Measurements from ENCODE around the gene GPC5.

Gene GPC5

DNA sequence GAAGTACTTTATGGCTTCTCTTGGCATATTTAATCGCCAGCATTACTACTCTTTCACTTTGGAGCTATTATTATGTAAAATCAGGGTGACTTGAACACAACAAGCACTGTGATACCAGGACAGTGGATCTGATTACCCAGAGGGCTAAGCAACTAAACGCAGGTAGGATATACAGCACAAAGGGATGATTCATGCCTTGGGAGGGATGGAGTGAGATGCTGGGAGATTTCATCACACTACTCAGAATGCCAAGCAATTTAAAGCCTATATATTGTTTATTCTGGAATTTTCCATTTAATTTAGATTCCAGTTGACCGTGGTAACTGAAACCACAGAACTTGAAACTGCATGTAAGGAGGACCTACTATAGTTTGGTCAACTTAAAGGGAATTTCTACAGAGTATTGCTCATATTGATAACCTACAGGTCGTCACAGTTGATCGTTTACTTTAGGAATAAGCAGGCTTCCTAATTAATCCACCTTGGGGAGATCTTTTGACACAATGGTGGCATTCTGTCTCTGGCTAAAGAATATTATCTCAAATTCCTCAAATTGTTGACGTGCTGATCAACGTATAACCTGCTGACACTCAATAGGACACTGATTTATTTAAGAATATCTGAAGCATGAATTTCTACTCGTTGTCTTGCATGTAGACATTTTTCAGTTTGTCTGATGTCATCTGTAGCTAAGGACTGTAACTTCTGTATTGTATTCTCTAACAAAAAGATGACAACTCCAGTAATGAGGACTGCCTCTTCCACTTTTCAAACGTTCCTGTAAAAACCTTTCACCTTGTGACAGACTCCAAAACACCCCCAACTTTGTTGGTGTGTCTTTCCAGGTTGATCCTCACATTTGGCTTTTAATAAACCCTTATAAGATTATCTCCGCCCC lies 254.2 kb downstream of the GPC5 start:
- H3K9ac ChIP-seq (ENCODE audit: insufficient read length, low read depth): no peak overlapping the region
- H3K4me1 ChIP-seq (ENCODE audit: insufficient read depth, insufficient read length): no peaks in the 10 kb centered on the region
- DNase-seq (ENCODE audit: low read depth, low spot score): peak; percentile 2
- H3K27me3 ChIP-seq (ENCODE audit: insufficient read depth, insufficient read length): no peaks in the 10 kb centered on the region
- no peak for TF ChIP-seq SUZ12 (IDR thresholded peaks at IDR 0.05; ENCODE audit: extremely low read depth, insufficient read depth, insufficient read length)
- no peak for TF ChIP-seq YY1 (IDR thresholded peaks at IDR 0.05; ENCODE audit: insufficient read depth, insufficient read length)
- TF ChIP-seq ZNF274 (IDR thresholded peaks at IDR 0.05; ENCODE audit: low read depth, low read length): no peak
- H3K9me3 ChIP-seq (ENCODE audit: insufficient read depth, low read length): no peaks in the 10 kb centered on the region
- no peak overlapping the region for H3K4me3 ChIP-seq (ENCODE audit: insufficient read length, low read depth)
- no peaks in the 10 kb centered on the region for H3K36me3 ChIP-seq (ENCODE audit: insufficient read depth, insufficient read length, low read length)

DNA sequence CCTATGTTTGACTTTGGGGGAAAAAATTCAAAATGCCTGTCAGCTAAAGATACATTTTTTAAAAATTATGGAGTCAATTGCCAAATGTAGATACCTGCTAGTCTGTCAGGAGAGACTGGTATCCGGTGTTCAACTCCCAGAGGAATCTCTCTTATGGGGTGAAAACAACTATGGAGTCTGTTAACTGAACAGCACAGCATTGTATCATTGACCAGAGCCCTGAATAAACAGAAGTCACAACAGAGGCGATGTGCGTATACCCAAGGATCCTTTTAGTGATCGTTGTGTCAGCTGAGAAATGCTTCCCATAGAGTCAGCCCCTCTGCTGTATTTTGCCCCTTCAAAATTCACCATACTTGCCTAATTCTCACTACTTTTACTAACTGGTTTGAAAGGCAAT lies 257.3 kb downstream of the GPC5 start:
- Histone ChIP-seq H3K9ac (ENCODE audit: insufficient read length, low read depth) (no peak overlapping the region), H3K4me3 (ENCODE audit: insufficient read length, low read depth) (no peak overlapping the region), H3K27me3 (ENCODE audit: insufficient read depth, insufficient read length) (no peaks in the 10 kb centered on the region), H3K36me3 (ENCODE audit: insufficient read depth, insufficient read length, low read length) (no peaks in the 10 kb centered on the region), H3K9me3 (ENCODE audit: insufficient read depth, low read length) (no peaks in the 10 kb centered on the region), H3K4me1 (ENCODE audit: insufficient read depth, insufficient read length) (no peaks in the 10 kb centered on the region)
- DNase-seq (ENCODE audit: low read depth, low spot score): no peak
- TF ChIP-seq SUZ12 (IDR thresholded peaks at IDR 0.05; ENCODE audit: extremely low read depth, insufficient read depth, insufficient read length): no peak
- TF ChIP-seq YY1 (IDR thresholded peaks at IDR 0.05; ENCODE audit: insufficient read depth, insufficient read length): no peak
- no peak for TF ChIP-seq ZNF274 (IDR thresholded peaks at IDR 0.05; ENCODE audit: low read depth, low read length)

DNA sequence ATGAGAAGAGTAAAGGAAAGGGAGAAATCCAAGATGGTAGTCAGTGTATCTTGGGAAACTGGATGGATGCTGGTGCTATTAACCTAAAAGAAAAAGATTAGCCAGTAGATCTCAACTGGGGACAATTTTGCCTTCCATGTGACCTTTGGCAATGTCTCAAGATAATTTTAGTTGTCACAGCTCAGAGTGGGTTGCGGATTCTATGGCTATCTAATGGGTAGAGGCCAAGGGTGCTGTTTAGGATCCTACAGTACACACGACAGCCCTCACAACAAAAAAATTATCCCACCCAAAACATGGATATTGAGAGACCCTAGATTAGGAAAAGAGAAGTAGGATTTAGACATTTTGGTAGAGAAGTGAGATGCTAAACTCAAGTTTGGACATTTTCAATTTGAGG lies 258.9 kb downstream of the GPC5 start:
- Histone ChIP-seq H3K9ac (ENCODE audit: insufficient read length, low read depth) (no peak overlapping the region), H3K27me3 (ENCODE audit: insufficient read depth, insufficient read length) (no peaks in the 10 kb centered on the region), H3K4me1 (ENCODE audit: insufficient read depth, insufficient read length) (no peaks in the 10 kb centered on the region), H3K9me3 (ENCODE audit: insufficient read depth, low read length) (no peaks in the 10 kb centered on the region), H3K36me3 (ENCODE audit: insufficient read depth, insufficient read length, low read length) (no peaks in the 10 kb centered on the region), H3K4me3 (ENCODE audit: insufficient read length, low read depth) (no peak overlapping the region)
- TF ChIP-seq YY1 (IDR thresholded peaks at IDR 0.05; ENCODE audit: insufficient read depth, insufficient read length) (no peak), ZNF274 (IDR thresholded peaks at IDR 0.05; ENCODE audit: low read depth, low read length) (no peak), SUZ12 (IDR thresholded peaks at IDR 0.05; ENCODE audit: extremely low read depth, insufficient read depth, insufficient read length) (no peak)
- no peak for DNase-seq (ENCODE audit: low read depth, low spot score)

DNA sequence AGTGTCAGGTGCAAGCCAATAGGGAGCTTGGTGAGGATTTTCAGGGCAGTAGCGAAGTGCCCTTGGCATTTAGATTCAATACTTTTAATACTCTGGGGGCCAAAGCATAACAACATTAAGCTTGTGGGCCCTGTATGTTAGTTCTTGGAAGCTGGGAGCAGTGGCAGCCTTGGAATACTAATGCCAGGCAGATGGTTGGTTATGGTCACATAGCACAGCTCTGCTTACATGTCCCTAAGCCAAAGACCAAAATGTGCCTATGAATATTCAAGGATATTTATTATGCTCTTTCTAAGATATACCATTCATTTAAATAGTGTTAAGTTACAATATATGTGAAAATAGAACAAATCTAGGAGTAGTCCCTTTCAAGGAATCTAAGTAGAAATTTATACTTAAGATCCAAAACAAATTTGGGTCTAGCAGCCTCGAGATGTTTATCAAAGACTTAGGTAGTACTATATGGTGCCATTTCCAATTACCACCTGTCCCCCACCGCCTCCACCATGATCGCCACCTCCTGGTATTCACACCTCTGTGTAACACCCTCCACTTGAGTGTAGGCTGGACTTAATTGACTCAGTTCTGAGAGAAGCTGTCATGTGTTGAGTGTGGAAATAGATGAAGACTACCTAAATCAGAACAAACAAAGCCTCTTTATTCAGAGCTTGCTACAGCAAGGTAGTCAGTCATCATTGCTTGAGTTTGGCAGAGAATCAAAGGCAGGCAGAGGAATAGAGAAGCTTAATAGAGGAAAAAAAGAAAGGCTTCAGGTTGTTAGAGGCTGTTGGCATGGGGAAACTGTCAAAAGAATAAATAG lies 261.0 kb downstream of the GPC5 start:
- TF ChIP-seq YY1 (IDR thresholded peaks at IDR 0.05; ENCODE audit: insufficient read depth, insufficient read length) (no peak), SUZ12 (IDR thresholded peaks at IDR 0.05; ENCODE audit: extremely low read depth, insufficient read depth, insufficient read length) (no peak), ZNF274 (IDR thresholded peaks at IDR 0.05; ENCODE audit: low read depth, low read length) (no peak)

DNA sequence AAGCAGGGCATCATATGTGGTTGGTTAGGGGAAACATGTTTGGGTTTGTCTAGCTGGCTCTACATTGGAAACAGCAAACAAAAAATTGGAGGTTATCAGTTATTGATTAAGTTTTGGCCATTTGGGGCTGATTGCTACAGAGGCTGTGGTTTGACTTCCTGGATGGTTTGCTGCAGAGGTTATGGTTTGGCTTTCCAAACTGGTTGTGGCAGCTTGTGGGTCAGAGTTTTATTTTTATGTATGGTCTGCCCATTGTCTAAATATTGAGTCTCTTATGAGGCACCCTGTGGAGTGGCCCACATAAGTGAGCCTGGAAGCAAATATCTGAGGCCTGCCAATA lies 261.6 kb downstream of the GPC5 start:
- H3K9ac ChIP-seq (ENCODE audit: insufficient read length, low read depth): no peak overlapping the region
- H3K27me3 ChIP-seq (ENCODE audit: insufficient read depth, insufficient read length): no peaks in the 10 kb centered on the region
- no peak overlapping the region for H3K4me3 ChIP-seq (ENCODE audit: insufficient read length, low read depth)
- H3K36me3 ChIP-seq (ENCODE audit: insufficient read depth, insufficient read length, low read length): no peaks in the 10 kb centered on the region
- no peak for TF ChIP-seq ZNF274 (IDR thresholded peaks at IDR 0.05; ENCODE audit: low read depth, low read length)
- TF ChIP-seq SUZ12 (IDR thresholded peaks at IDR 0.05; ENCODE audit: extremely low read depth, insufficient read depth, insufficient read length): no peak
- TF ChIP-seq YY1 (IDR thresholded peaks at IDR 0.05; ENCODE audit: insufficient read depth, insufficient read length): no peak
- DNase-seq (ENCODE audit: low read depth, low spot score): no peak
- H3K4me1 ChIP-seq (ENCODE audit: insufficient read depth, insufficient read length): no peaks in the 10 kb centered on the region
- no peaks in the 10 kb centered on the region for H3K9me3 ChIP-seq (ENCODE audit: insufficient read depth, low read length)

More for the DNA sequence above, 261.0 kb downstream of the GPC5 start:
- Histone ChIP-seq H3K4me1 (ENCODE audit: insufficient read depth, insufficient read length) (no peaks in the 10 kb centered on the region), H3K27me3 (ENCODE audit: insufficient read depth, insufficient read length) (no peaks in the 10 kb centered on the region), H3K9ac (ENCODE audit: insufficient read length, low read depth) (no peak overlapping the region), H3K9me3 (ENCODE audit: insufficient read depth, low read length) (no peaks in the 10 kb centered on the region), H3K4me3 (ENCODE audit: insufficient read length, low read depth) (no peak overlapping the region), H3K36me3 (ENCODE audit: insufficient read depth, insufficient read length, low read length) (no peaks in the 10 kb centered on the region)
- no peak for DNase-seq (ENCODE audit: low read depth, low spot score)

DNA sequence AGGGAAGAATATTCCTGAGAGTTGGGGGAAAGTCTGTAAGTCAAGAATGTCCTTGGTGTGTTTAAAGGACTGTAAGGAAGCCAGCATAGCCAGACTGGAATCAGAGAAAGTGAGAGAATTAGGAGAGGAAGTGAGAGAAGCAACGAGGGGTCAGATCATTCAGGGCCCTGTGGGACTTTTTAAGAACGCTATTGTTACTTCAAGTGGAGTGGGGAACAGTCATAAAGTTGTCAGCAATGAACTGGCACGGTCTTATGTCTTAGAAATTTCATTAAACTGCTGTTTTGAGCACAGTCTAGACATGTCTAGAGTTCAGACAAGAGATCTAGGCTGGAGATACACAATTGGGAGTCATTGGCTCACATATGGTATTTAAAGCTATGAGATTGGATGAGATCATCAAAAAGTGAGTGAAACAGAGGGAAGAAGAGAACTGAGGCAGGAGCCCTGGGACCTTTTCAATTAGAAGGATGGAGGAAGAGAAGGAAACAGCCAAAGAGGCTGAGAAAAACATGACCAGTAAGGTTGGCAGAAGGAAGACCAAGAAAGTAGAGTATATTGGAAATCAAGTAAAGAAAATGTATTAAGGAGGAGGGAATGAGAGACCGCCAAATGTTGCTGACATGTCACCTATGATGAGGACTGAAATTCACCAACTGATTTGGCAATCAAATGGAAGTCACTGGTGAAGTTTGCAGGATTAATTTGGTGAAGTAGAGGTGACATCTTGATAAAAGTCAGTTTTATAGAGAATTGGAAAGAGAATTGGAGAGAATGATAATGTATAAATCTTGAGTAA lies 263.5 kb downstream of the GPC5 start:
- H3K4me3 ChIP-seq (ENCODE audit: insufficient read length, low read depth): no peak overlapping the region
- DNase-seq (ENCODE audit: low read depth, low spot score): no peak
- H3K4me1 ChIP-seq (ENCODE audit: insufficient read depth, insufficient read length): no peaks in the 10 kb centered on the region
- H3K27me3 ChIP-seq (ENCODE audit: insufficient read depth, insufficient read length): no peaks in the 10 kb centered on the region
- no peaks in the 10 kb centered on the region for H3K36me3 ChIP-seq (ENCODE audit: insufficient read depth, insufficient read length, low read length)
- H3K9ac ChIP-seq (ENCODE audit: insufficient read length, low read depth): no peak overlapping the region
- H3K9me3 ChIP-seq (ENCODE audit: insufficient read depth, low read length): no peaks in the 10 kb centered on the region
- no peak for TF ChIP-seq SUZ12 (IDR thresholded peaks at IDR 0.05; ENCODE audit: extremely low read depth, insufficient read depth, insufficient read length)
- TF ChIP-seq ZNF274 (IDR thresholded peaks at IDR 0.05; ENCODE audit: low read depth, low read length): no peak
- no peak for TF ChIP-seq YY1 (IDR thresholded peaks at IDR 0.05; ENCODE audit: insufficient read depth, insufficient read length)
